HG03108 (cell line): Measurements from ENCODE around the gene EPYC.
"Not testable (repeated sequence)": the region's sequence is repeated elsewhere in the genome, so short reads cannot be mapped to it uniquely, and the experiment has no call there.

ENCODE experiments used
- ATAC-seq: cut with Tn5 transposase; IDR thresholded peaks from one replicate; pipeline ENCODE4 v1.9.1; 2021; ENCODE audit warnings: moderate library complexity; ENCODE audit not compliant: unreplicated experiment

EPYC gene

GRCh38 chr12:90991952-90992465 is 12.8 kb downstream of the EPYC start:
- no peak for ATAC-seq

- no peak for ATAC-seq
These were observed 14.2 kb downstream of the EPYC start for GRCh38 chr12:90990611-90991010.

- ATAC-seq = no peak
These were observed 15.1 kb downstream of the EPYC start for GRCh38 chr12:90989686-90990111.

- ATAC-seq = no peak
These were observed 17.3 kb downstream of the EPYC start for GRCh38 chr12:90987520-90987919.

- ATAC-seq = no peak
These were observed 17.7 kb downstream of the EPYC start for GRCh38 chr12:90987101-90987500.

GRCh38 chr12:90985331-90985730 is 19.4 kb downstream of the EPYC start:
- ATAC-seq = not testable (repeated sequence)

- ATAC-seq = no peak
These were observed 20.7 kb downstream of the EPYC start for GRCh38 chr12:90984114-90984513.

GRCh38 chr12:90982170-90982569 is 22.6 kb downstream of the EPYC start:
- ATAC-seq = no peak

- ATAC-seq = no peak
These were observed 24.8 kb downstream of the EPYC start for GRCh38 chr12:90979951-90980350.

- no peak for ATAC-seq
These were observed 25.8 kb downstream of the EPYC start for GRCh38 chr12:90979019-90979418.

- ATAC-seq = no peak
These were observed 26.5 kb downstream of the EPYC start for GRCh38 chr12:90978117-90978770.

- ATAC-seq = no peak
These were observed 27.5 kb downstream of the EPYC start for GRCh38 chr12:90977224-90977623.

- no peak for ATAC-seq
These were observed 30.5 kb downstream of the EPYC start for GRCh38 chr12:90974286-90974685.

- ATAC-seq = no peak
These were observed 32.5 kb downstream of the EPYC start for GRCh38 chr12:90972226-90972625.

GRCh38 chr12:90970911-90971310 is 33.9 kb downstream of the EPYC start:
- no peak for ATAC-seq

- no peak for ATAC-seq
These were observed 34.3 kb downstream of the EPYC start for GRCh38 chr12:90970471-90970870.

- ATAC-seq = no peak
These were observed 34.9 kb downstream of the EPYC start for GRCh38 chr12:90969851-90970250.

GRCh38 chr12:90969346-90969745 is 35.4 kb downstream of the EPYC start:
- ATAC-seq = no peak

GRCh38 chr12:90965204-90965603 is 39.6 kb downstream of the EPYC start:
- no peak for ATAC-seq

GRCh38 chr12:90964616-90965015 is 40.2 kb downstream of the EPYC start:
- ATAC-seq = no peak

- ATAC-seq = no peak
These were observed 40.8 kb downstream of the EPYC start for GRCh38 chr12:90963946-90964345.

GRCh38 chr12:90961154-90961553 is 43.6 kb downstream of the EPYC start:
- ATAC-seq = no peak

- peak; percentile 61 for ATAC-seq
These were observed 45.1 kb downstream of the EPYC start for GRCh38 chr12:90959538-90960139.
